ENCODE data around the gene EXOC6. TPM values are rescaled to one million over a fixed set of nuclear protein-coding genes. Genes with fewer than 3 reads are reported as not detected.

The EXOC6 gene
- total and polyA plus RNA-seq, 2 of the 13 experiments (the other 11 are each of a cell fraction or from before 2014, with no cell fraction given), result 22.2 to 29.2 TPM

DNA sequence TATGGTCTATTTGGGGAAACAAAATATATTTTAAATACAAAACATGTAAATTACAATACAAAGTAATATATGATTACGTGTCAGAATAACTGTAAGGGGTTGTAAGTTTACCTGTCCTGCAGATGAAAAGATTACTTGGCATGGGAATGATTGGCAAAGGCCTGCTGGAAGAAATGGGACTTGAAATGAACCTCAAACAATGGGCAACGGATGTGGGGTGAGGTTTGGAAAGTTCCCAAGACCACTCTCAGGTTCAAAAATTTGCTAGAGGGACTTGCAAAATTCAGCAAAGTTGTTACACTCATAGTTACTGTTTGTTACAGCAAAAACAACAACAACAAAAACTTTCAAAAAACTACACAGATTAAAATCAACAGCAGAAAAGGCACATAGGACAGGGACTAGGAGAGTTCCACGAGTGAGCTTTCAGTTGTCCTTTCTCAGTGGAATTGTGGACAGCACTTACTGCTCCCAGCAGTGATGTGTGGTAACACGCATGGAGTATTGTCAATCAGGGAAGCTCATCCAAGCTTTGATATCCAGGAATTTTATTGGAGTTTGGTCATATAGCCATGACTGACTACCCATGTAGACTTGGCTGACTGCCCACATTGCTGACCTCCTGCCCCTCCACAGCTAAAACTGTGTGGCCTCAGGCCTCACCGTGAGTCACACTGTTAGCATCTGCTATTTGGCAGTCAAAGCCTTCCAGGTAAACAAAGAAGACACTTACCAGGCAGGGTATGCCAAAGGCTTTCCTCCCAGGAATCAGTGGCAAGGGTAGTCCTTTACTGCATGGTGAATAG is 43.8 kb downstream of the EXOC6 start (continued):
- TF ChIP-seq, protein P1, sequence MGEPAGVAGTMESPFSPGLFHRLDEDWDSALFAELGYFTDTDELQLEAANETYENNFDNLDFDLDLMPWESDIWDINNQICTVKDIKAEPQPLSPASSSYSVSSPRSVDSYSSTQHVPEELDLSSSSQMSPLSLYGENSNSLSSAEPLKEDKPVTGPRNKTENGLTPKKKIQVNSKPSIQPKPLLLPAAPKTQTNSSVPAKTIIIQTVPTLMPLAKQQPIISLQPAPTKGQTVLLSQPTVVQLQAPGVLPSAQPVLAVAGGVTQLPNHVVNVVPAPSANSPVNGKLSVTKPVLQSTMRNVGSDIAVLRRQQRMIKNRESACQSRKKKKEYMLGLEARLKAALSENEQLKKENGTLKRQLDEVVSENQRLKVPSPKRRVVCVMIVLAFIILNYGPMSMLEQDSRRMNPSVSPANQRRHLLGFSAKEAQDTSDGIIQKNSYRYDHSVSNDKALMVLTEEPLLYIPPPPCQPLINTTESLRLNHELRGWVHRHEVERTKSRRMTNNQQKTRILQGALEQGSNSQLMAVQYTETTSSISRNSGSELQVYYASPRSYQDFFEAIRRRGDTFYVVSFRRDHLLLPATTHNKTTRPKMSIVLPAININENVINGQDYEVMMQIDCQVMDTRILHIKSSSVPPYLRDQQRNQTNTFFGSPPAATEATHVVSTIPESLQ (CRISPR knock-in tag; conservative IDR thresholded peaks at IDR 0.05), result no peak
- TF ChIP-seq, protein P2, sequence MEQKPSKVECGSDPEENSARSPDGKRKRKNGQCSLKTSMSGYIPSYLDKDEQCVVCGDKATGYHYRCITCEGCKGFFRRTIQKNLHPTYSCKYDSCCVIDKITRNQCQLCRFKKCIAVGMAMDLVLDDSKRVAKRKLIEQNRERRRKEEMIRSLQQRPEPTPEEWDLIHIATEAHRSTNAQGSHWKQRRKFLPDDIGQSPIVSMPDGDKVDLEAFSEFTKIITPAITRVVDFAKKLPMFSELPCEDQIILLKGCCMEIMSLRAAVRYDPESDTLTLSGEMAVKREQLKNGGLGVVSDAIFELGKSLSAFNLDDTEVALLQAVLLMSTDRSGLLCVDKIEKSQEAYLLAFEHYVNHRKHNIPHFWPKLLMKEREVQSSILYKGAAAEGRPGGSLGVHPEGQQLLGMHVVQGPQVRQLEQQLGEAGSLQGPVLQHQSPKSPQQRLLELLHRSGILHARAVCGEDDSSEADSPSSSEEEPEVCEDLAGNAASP (CRISPR knock-in tag; IDR thresholded peaks at IDR 0.05; ENCODE audit: borderline replicate concordance), result peak; percentile 51; the same call in 1 of the 2 replicates
- TF ChIP-seq NCOR1 (IDR thresholded peaks at IDR 0.05; ENCODE audit: borderline replicate concordance, low read length), result peak; percentile 66; the same call in 1 of the 2 replicates
- peak; percentile 76; the same call in 1 of the 2 replicates for TF ChIP-seq SOX5 (CRISPR knock-in tag; IDR thresholded peaks at IDR 0.05; ENCODE audit: borderline replicate concordance)
- no peak for TF ChIP-seq ZNF20 (CRISPR knock-in tag; IDR thresholded peaks at IDR 0.05)
- TF ChIP-seq, protein P3, sequence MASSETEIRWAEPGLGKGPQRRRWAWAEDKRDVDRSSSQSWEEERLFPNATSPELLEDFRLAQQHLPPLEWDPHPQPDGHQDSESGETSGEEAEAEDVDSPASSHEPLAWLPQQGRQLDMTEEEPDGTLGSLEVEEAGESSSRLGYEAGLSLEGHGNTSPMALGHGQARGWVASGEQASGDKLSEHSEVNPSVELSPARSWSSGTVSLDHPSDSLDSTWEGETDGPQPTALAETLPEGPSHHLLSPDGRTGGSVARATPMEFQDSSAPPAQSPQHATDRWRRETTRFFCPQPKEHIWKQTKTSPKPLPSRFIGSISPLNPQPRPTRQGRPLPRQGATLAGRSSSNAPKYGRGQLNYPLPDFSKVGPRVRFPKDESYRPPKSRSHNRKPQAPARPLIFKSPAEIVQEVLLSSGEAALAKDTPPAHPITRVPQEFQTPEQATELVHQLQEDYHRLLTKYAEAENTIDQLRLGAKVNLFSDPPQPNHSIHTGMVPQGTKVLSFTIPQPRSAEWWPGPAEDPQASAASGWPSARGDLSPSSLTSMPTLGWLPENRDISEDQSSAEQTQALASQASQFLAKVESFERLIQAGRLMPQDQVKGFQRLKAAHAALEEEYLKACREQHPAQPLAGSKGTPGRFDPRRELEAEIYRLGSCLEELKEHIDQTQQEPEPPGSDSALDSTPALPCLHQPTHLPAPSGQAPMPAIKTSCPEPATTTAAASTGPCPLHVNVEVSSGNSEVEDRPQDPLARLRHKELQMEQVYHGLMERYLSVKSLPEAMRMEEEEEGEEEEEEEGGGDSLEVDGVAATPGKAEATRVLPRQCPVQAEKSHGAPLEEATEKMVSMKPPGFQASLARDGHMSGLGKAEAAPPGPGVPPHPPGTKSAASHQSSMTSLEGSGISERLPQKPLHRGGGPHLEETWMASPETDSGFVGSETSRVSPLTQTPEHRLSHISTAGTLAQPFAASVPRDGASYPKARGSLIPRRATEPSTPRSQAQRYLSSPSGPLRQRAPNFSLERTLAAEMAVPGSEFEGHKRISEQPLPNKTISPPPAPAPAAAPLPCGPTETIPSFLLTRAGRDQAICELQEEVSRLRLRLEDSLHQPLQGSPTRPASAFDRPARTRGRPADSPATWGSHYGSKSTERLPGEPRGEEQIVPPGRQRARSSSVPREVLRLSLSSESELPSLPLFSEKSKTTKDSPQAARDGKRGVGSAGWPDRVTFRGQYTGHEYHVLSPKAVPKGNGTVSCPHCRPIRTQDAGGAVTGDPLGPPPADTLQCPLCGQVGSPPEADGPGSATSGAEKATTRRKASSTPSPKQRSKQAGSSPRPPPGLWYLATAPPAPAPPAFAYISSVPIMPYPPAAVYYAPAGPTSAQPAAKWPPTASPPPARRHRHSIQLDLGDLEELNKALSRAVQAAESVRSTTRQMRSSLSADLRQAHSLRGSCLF (CRISPR knock-in tag; IDR thresholded peaks at IDR 0.05; ENCODE audit: borderline replicate concordance), result no peak
- TF ChIP-seq ZKSCAN8 (CRISPR knock-in tag; IDR thresholded peaks at IDR 0.05; ENCODE audit: borderline replicate concordance), result peak; percentile 84; the same call in 1 of the 2 replicates
- TF ChIP-seq, protein P4, sequence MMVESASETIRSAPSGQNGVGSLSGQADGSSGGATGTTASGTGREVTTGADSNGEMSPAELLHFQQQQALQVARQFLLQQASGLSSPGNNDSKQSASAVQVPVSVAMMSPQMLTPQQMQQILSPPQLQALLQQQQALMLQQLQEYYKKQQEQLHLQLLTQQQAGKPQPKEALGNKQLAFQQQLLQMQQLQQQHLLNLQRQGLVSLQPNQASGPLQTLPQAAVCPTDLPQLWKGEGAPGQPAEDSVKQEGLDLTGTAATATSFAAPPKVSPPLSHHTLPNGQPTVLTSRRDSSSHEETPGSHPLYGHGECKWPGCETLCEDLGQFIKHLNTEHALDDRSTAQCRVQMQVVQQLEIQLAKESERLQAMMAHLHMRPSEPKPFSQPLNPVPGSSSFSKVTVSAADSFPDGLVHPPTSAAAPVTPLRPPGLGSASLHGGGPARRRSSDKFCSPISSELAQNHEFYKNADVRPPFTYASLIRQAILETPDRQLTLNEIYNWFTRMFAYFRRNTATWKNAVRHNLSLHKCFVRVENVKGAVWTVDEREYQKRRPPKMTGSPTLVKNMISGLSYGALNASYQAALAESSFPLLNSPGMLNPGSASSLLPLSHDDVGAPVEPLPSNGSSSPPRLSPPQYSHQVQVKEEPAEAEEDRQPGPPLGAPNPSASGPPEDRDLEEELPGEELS (CRISPR knock-in tag; IDR thresholded peaks at IDR 0.05), result peak; percentile 86
- TF ChIP-seq, protein P5, sequence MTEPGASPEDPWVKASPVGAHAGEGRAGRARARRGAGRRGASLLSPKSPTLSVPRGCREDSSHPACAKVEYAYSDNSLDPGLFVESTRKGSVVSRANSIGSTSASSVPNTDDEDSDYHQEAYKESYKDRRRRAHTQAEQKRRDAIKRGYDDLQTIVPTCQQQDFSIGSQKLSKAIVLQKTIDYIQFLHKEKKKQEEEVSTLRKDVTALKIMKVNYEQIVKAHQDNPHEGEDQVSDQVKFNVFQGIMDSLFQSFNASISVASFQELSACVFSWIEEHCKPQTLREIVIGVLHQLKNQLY (CRISPR knock-in tag; IDR thresholded peaks at IDR 0.05), result peak; percentile 51; the same call in 1 of the 2 replicates
- peak; percentile 89; the same call in 1 of the 2 replicates for TF ChIP-seq HMG20A (CRISPR knock-in tag; IDR thresholded peaks at IDR 0.05; ENCODE audit: borderline replicate concordance)
- TF ChIP-seq RXRB (CRISPR knock-in tag; IDR thresholded peaks at IDR 0.05; ENCODE audit: borderline replicate concordance), result peak; percentile 77
- TF ChIP-seq, protein P6, sequence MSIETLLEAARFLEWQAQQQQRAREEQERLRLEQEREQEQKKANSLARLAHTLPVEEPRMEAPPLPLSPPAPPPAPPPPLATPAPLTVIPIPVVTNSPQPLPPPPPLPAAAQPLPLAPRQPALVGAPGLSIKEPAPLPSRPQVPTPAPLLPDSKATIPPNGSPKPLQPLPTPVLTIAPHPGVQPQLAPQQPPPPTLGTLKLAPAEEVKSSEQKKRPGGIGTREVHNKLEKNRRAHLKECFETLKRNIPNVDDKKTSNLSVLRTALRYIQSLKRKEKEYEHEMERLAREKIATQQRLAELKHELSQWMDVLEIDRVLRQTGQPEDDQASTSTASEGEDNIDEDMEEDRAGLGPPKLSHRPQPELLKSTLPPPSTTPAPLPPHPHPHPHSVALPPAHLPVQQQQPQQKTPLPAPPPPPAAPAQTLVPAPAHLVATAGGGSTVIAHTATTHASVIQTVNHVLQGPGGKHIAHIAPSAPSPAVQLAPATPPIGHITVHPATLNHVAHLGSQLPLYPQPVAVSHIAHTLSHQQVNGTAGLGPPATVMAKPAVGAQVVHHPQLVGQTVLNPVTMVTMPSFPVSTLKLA (IDR thresholded peaks at IDR 0.05), result peak; percentile 38
